Immature natural killer cell (primary cell): Measurements from ENCODE around the gene FGGY. TPM values are rescaled to one million over a fixed set of nuclear protein-coding genes. Genes with fewer than 3 reads are reported as not detected.
A peak's percentile ranks its signal among the peaks of the same experiment; 100 is the strongest.
"Not testable (repeated sequence)": the region's sequence is repeated elsewhere in the genome, so short reads cannot be mapped to it uniquely, and the experiment has no call there.

ENCODE experiments used
- DNase-seq, 3 donors: peaks; one replicate each; pipeline ENCODE4 v3.0.0; 2022; ENCODE audit warnings: mixed read lengths in 1 of 3
- H3K27ac Mint-ChIP-seq, 6 donors: one replicate each; pipeline ENCODE4 v1.8.0; 2020; ENCODE audit warnings: mixed read lengths in 6 of 6, mild to moderate bottlenecking in 5 of 6, inconsistent platforms in 4 of 6, moderate library complexity in 3 of 6
- H3K27me3 Mint-ChIP-seq, 3 donors: one replicate each; pipeline ENCODE4 v1.8.0; 2020 to 2021; ENCODE audit warnings: low read depth in 3 of 3, mild to moderate bottlenecking in 3 of 3, mixed read lengths in 3 of 3, moderate library complexity in 3 of 3, inconsistent platforms in 1 of 3
- H3K36me3 Mint-ChIP-seq, 3 donors: one replicate each; pipeline ENCODE4 v1.8.0; 2020; ENCODE audit warnings: mixed read lengths in 3 of 3, inconsistent platforms in 2 of 3, mild to moderate bottlenecking in 2 of 3
- H3K4me1 Mint-ChIP-seq, 2 donors: one replicate each; pipeline ENCODE4 v1.8.0; 2020; ENCODE audit warnings: inconsistent platforms in 2 of 2, mild to moderate bottlenecking in 2 of 2, mixed read lengths in 2 of 2, moderate library complexity in 1 of 2
- H3K4me3 Mint-ChIP-seq, 5 donors: one replicate each; pipeline ENCODE4 v1.8.0; 2020; ENCODE audit warnings: mild to moderate bottlenecking in 5 of 5, mixed read lengths in 5 of 5, inconsistent platforms in 3 of 5, moderate library complexity in 3 of 5
- H3K9me3 Mint-ChIP-seq, 6 donors: one replicate each; pipeline ENCODE4 v1.8.0; 2020; ENCODE audit warnings: mild to moderate bottlenecking in 6 of 6, mixed read lengths in 6 of 6, inconsistent platforms in 4 of 6, moderate library complexity in 3 of 6
- polyA plus RNA-seq, 3 donors: library from polyadenylated mRNA; unstranded; fragments of 300-500 nt; fragmentation: Illumina TruSeq; gene quantifications; one replicate each; pipeline ENCODE4 v1.2.3, GENCODE V29; 2021

FGGY gene
- polyA plus RNA-seq, 3 donors from 2014 or later, result 4.0 to 8.4 (median 5.1) TPM

- H3K4me1 Mint-ChIP-seq, H3K9me3 Mint-ChIP-seq, H3K27ac Mint-ChIP-seq, H3K4me3 Mint-ChIP-seq, H3K27me3 Mint-ChIP-seq, DNase-seq: not testable (repeated sequence)
- peaks cover 21 to 42% (median 37%) of the 10 kb centered on the region in 3 donors for H3K36me3 Mint-ChIP-seq
Measured at GRCh38 chr1:59610499-59610898, 313.6 kb downstream of the FGGY start.

DNA sequence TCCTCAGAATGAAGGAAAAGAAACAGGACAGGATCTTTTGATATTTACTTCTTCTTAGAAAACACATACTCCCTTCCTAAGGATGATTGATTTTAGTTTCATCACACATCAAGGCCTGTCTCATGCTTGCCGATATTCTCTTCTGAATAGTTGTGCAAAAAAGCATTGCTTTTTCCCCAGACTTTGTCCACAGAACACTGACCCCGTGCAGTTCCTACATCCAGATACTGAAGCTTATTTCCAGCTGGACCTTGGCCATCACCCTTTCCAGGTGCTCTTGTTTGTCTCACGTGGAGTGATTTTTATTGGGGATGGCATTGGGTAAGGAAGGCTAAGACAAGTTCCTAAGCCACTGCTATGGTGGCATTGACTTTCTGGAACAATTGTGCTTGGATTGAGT lies 320.5 kb downstream of the FGGY start:
- H3K4me3 Mint-ChIP-seq, result no peak overlapping the region
- H3K36me3 Mint-ChIP-seq, result peaks cover 4 to 11% (median 5%) of the 10 kb centered on the region in 3 donors
- H3K27ac Mint-ChIP-seq, result no peak overlapping the region
- no peaks in the 10 kb centered on the region for H3K4me1 Mint-ChIP-seq
- H3K9me3 Mint-ChIP-seq, result peaks cover 0 to 5% (median 0%) of the 10 kb centered on the region in 6 donors
- no peak for DNase-seq
- H3K27me3 Mint-ChIP-seq, result peaks cover 0 to 2% (median 0%) of the 10 kb centered on the region in 3 donors

DNA sequence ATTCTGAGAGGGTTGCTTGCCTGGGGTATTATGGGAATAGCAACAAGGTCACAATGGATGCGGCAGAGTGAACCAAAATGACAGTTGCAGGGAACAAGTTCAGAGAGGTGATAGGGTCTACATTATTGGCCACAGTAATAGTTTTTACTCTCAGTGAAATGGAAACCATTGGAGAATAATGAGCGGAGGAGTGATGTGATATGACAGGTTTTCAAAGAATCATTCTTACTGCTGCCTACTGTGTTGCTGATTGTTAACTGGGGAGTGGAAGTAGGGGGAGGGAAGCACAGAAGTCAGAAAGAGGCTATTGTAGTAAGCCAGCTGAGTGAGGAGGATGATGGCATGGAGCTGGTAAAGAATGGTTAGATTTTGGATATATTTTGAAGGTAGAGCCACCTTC lies 322.7 kb downstream of the FGGY start:
- peaks cover 0 to 2% (median 0%) of the 10 kb centered on the region in 6 donors for H3K9me3 Mint-ChIP-seq

DNA sequence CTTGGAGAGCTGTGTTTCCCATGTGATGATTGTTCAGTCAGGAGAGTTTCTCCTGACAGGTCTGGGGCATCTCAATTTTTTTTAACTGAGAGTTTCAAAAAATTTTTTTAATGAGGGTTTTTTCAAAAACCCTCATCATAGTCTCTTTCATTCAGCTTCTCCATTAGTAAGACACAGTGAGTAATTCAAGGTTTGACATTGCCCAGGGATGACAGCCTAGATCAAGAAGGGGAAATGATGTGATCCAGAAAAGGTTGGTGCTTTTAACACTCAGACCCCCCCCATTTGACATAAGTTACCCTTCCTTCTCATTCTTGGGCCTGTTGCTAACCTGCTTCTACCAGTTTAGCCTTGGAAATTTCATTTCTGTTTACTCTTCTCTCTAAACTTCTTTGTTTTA lies 328.5 kb downstream of the FGGY start:
- H3K4me3 Mint-ChIP-seq, result no peak overlapping the region
- no peak overlapping the region for H3K27ac Mint-ChIP-seq
- peaks cover 4 to 8% (median 4%) of the 10 kb centered on the region in 3 donors for H3K36me3 Mint-ChIP-seq
- H3K9me3 Mint-ChIP-seq, result no peaks in the 10 kb centered on the region
- H3K27me3 Mint-ChIP-seq, result peaks cover 0 to 3% (median 0%) of the 10 kb centered on the region in 3 donors
- DNase-seq, result no peak
- no peaks in the 10 kb centered on the region for H3K4me1 Mint-ChIP-seq

More for the DNA sequence above, 322.7 kb downstream of the FGGY start:
- no peaks in the 10 kb centered on the region for H3K4me1 Mint-ChIP-seq
- H3K36me3 Mint-ChIP-seq, result peaks cover 0 to 9% (median 3%) of the 10 kb centered on the region in 3 donors
- no peak overlapping the region for H3K4me3 Mint-ChIP-seq
- no peak for DNase-seq
- no peaks in the 10 kb centered on the region for H3K27me3 Mint-ChIP-seq
- H3K27ac Mint-ChIP-seq, result no peak overlapping the region

GRCh38 chr1:59631561-59632255 lies 334.8 kb downstream of the FGGY start:
- DNase-seq, result no peak
- Mint-ChIP-seq H3K9me3 (no peaks in the 10 kb centered on the region), H3K27ac (no peak overlapping the region), H3K36me3 (peaks cover 0 to 14% (median 8%) of the 10 kb centered on the region in 3 donors), H3K4me1 (no peaks in the 10 kb centered on the region), H3K27me3 (peaks cover 0 to 3% (median 2%) of the 10 kb centered on the region in 3 donors), H3K4me3 (no peak overlapping the region)

- Mint-ChIP-seq H3K27ac (no peak overlapping the region), H3K4me1 (no peaks in the 10 kb centered on the region), H3K27me3 (peaks cover 0 to 2% (median 0%) of the 10 kb centered on the region in 3 donors), H3K9me3 (no peaks in the 10 kb centered on the region), H3K36me3 (peaks cover 0 to 21% (median 0%) of the 10 kb centered on the region in 3 donors), H3K4me3 (no peak overlapping the region)
- DNase-seq, result no peak
Measured at GRCh38 chr1:59635097-59635496, 338.2 kb downstream of the FGGY start.

DNA sequence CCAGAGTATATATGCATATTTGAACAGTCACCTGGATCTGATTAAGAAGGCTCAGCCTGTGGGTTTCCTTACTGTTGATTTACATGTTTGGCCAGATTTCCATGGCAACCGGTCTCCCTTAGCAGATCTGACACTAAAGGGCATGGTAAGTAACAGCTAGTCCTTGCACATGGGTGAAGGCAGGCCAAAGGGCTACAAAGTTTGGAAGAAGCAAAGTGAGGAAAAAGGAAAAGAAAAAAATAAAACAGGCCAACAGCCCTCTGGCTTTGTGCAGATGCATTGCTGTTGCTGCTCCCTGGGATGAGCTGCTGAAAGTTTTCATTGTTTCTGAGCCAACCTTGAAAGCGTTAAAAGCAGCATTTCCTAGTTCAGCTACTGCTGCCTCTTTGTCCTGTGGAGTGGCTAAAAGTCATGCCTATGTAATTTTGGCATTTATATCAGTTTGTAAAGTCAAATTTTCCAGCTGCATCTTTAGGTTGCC lies 341.4 kb downstream of the FGGY start:
- Mint-ChIP-seq H3K27me3 (peaks cover 0 to 2% (median 0%) of the 10 kb centered on the region in 3 donors), H3K36me3 (peaks cover 0 to 15% (median 0%) of the 10 kb centered on the region in 3 donors), H3K4me1 (no peaks in the 10 kb centered on the region), H3K27ac (no peak overlapping the region), H3K9me3 (no peaks in the 10 kb centered on the region), H3K4me3 (no peak overlapping the region)
- no peak for DNase-seq

DNA sequence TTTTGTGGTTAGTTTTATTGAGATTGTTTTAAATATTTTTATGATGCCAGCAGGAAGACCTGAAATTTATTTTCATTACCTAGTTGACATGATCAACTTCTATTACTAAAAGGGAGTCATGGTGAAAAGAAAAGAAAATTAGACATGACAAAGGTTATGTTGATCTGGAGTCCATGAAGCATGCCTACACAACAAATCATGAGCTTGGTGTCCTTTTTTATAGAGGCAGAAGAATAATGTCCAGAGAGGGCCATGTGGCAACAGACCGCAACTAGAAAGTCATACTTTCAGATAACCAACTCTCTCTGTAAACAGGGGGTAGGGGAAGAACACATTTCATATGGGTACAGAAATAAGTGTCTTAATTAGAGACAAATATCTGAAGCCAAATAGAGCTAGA lies 342.4 kb downstream of the FGGY start:
- Mint-ChIP-seq H3K4me1 (no peaks in the 10 kb centered on the region), H3K27ac (no peak overlapping the region), H3K36me3 (peaks cover 0 to 9% (median 0%) of the 10 kb centered on the region in 3 donors), H3K27me3 (peaks cover 0 to 2% (median 0%) of the 10 kb centered on the region in 3 donors), H3K4me3 (no peak overlapping the region), H3K9me3 (no peaks in the 10 kb centered on the region)
- DNase-seq, result no peak

- Mint-ChIP-seq H3K9me3 (no peaks in the 10 kb centered on the region), H3K27me3 (peaks cover 0 to 3% (median 0%) of the 10 kb centered on the region in 3 donors), H3K4me3 (no peak overlapping the region), H3K4me1 (no peaks in the 10 kb centered on the region), H3K27ac (no peak overlapping the region), H3K36me3 (peaks cover 0 to 7% (median 0%) of the 10 kb centered on the region in 3 donors)
- DNase-seq, result no peak
Measured at GRCh38 chr1:59640851-59641250, 344.0 kb downstream of the FGGY start.

DNA sequence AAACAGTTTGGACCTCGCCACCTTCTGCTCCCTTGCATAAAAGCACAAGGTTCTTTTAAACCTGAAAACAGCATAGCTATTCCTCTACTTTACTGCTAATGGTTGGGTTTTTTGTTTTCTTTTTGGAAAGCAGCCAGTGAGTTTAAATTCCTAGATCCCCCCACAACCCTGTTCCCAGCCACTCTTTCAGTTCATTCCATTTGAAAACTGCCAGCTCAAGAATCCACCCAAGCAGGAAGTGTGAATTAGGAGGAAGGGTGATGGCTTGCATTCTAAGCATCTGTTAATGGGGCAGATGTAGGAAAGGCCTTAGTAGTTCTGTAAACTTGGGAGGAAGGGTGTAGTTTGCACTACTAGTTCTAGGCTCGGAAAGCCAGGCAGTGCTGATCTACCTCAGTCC lies 344.9 kb downstream of the FGGY start:
- no peak overlapping the region for H3K27ac Mint-ChIP-seq
- H3K4me1 Mint-ChIP-seq, result no peaks in the 10 kb centered on the region
- H3K36me3 Mint-ChIP-seq, result peaks cover under 1 to 8% (median under 1%) of the 10 kb centered on the region in 3 donors
- H3K4me3 Mint-ChIP-seq, result no peak overlapping the region
- H3K27me3 Mint-ChIP-seq, result peaks cover 0 to 1% (median 0%) of the 10 kb centered on the region in 3 donors
- no peak for DNase-seq
- peaks cover 0 to 3% (median 0%) of the 10 kb centered on the region in 6 donors for H3K9me3 Mint-ChIP-seq

DNA sequence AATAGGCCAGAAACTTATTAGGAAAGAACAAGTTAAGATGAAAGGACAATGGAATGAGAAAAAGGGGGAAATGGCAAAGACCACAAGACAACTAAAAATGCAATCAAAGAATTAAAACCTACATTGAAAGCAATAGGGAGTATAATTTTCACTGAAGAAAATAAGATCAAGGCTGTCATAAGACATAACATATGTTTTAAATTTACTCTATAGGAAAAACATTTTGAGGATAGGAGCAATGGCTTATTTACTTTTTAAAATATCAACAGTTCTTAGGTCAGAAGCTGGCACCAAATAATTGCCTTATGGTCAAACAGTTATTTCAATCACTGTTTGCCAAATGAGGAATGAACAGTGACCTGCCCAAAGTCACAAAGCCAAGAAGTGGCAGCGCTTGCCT lies 346.6 kb downstream of the FGGY start:
- no peak for DNase-seq
- Mint-ChIP-seq H3K4me1 (no peaks in the 10 kb centered on the region), H3K9me3 (peaks cover 0 to 3% (median 0%) of the 10 kb centered on the region in 6 donors), H3K27ac (no peak overlapping the region), H3K36me3 (peaks cover 5 to 12% (median 6%) of the 10 kb centered on the region in 3 donors), H3K4me3 (no peak overlapping the region), H3K27me3 (peaks cover 0 to 1% (median 0%) of the 10 kb centered on the region in 3 donors)

- peaks cover 0 to 1% (median 0%) of the 10 kb centered on the region in 3 donors for H3K27me3 Mint-ChIP-seq
- H3K9me3 Mint-ChIP-seq, result peaks cover 0 to 3% (median 0%) of the 10 kb centered on the region in 6 donors
- no peak overlapping the region for H3K4me3 Mint-ChIP-seq
- H3K27ac Mint-ChIP-seq, result no peak overlapping the region
- DNase-seq, result no peak
- peaks cover 5 to 6% (median 5%) of the 10 kb centered on the region in 3 donors for H3K36me3 Mint-ChIP-seq
- no peaks in the 10 kb centered on the region for H3K4me1 Mint-ChIP-seq
Measured at GRCh38 chr1:59645893-59646292, 349.0 kb downstream of the FGGY start.

DNA sequence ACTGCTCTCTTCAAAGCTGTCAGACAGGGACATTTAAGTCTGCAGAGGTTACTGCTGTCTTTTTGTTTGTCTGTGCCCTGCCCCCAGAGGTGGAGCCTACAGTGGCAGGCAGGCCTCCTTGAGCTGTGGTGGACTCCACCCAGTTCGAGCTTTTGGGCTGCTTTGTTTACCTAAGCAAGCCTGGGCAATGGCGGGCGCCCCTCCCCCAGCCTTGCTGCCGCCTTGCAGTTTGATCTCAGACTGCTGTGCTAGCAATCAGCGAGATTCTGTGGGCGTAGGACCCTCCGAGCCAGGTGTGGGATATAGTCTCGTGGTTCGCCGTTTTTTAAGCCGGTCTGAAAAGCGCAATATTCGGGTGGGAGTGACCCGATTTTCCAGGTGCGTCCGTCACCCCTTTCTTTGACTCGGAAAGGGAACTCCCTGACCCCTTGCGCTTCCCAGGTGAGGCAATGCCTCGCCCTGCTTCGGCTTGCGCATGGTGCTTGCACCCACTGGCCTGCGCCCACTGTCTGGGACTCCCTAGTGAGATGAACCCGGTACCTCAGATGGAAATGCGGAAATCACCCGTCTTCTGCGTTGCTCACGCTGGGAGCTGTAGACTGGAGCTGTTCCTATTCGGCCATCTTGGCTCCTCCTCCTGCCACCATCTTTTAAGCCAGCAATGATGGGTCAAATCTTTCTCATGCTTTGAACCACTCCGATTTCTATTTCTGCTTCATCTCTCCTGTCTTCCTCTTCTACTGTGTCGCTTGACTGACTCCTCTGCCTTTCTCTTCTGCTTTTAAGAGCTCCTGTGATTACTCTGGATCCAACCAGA lies 356.5 kb downstream of the FGGY start:
- peak overlapping the region in 1 of 6 donors; percentile 26 for H3K27ac Mint-ChIP-seq
- not testable (repeated sequence) for H3K9me3 Mint-ChIP-seq, H3K4me3 Mint-ChIP-seq, H3K27me3 Mint-ChIP-seq, H3K36me3 Mint-ChIP-seq, DNase-seq, H3K4me1 Mint-ChIP-seq

DNA sequence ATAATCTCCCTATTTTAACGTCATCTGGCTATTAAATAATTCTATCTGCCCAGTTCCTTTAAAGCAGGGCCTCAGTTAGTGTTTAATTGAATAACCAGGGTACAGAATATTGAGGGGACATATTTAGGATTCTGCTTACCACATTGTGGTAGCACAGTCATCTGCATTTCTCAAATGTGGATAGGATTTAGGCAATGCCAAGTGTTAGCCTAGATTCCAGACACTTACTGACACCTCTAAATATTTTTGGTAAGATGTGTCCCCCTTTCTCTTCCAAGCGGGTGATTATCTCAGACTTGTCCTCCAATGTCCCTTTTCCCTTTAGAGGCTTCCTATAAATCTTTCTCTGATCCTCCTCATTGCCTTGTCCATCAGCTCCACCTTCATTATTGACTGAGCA lies 357.1 kb downstream of the FGGY start:
- peaks cover 8 to 9% (median 9%) of the 10 kb centered on the region in 3 donors for H3K36me3 Mint-ChIP-seq
- H3K27me3 Mint-ChIP-seq, result peaks cover 0 to 5% (median 0%) of the 10 kb centered on the region in 3 donors
- H3K4me1 Mint-ChIP-seq, result no peaks in the 10 kb centered on the region
- no peak for DNase-seq
- H3K27ac Mint-ChIP-seq, result peak overlapping the region in 1 of 6 donors; percentile 26
- peaks cover 0 to 4% (median 1%) of the 10 kb centered on the region in 6 donors for H3K9me3 Mint-ChIP-seq
- H3K4me3 Mint-ChIP-seq, result no peak overlapping the region
